Naive thymus-derived CD4-positive, alpha-beta T cell (primary cell): ENCODE measurements around the gene CABP7. TPM values are rescaled to one million over a fixed set of nuclear protein-coding genes. Genes with fewer than 3 reads are reported as not detected.

Source experiments
- ATAC-seq: fragments of 150-1000 bp; cut with Tn5 transposase; 2 replicates; pipeline ENCODE4 v1.10.0; 2021; ENCODE audit warnings: mild to moderate bottlenecking, moderate library complexity
- CTCF ChIA-PET: fragments of 350-600 bp; sonication (Branson Sonifier 250); formaldehyde crosslinking; loops from one replicate; lab custom pipeline; 2021; ENCODE audit warnings: antibody characterized with exemption; lab: Charles Lee
- POLR2A ChIA-PET: fragments of 350-600 bp; sonication (Branson Sonifier 250); formaldehyde crosslinking; loops from one replicate; lab custom pipeline; 2021; ENCODE audit warnings: antibody characterized with exemption, inconsistent platforms; lab: Charles Lee
- DNase-seq, 9 donors: peaks; one replicate each; pipeline versions ENCODE4 v3.0.0 to v3.0.0-alpha.2; 2020 to 2022; ENCODE audit warnings: mixed read lengths in 1 of 9
- H3K27ac ChIP-seq: one replicate; pipeline ENCODE4 v1.7.0; 2013; ENCODE audit warnings: mild to moderate bottlenecking, low read depth, low read length, moderate library complexity
- H3K27me3 ChIP-seq, 2 donors: one replicate each; pipeline ENCODE4 v1.7.0; 2013; ENCODE audit warnings: low read length in 2 of 2, mild to moderate bottlenecking in 2 of 2, moderate library complexity in 2 of 2; ENCODE audit not compliant: control insufficient read depth in 2 of 2, insufficient read depth in 2 of 2
- H3K36me3 ChIP-seq, 3 experiments: 1 replicate in 2 of 3; 2 replicates in 1 of 3; pipeline ENCODE4 v1.7.0; 2013; ENCODE audit warnings: low read length in 3 of 3, mild to moderate bottlenecking in 3 of 3, moderate library complexity in 1 of 3; ENCODE audit not compliant: insufficient read depth in 3 of 3, control insufficient read depth in 2 of 3
- H3K4me1 ChIP-seq, 2 donors: one replicate each; pipeline ENCODE4 v1.7.0; 2013; ENCODE audit warnings: low read length in 2 of 2, mild to moderate bottlenecking in 2 of 2, moderate library complexity in 1 of 2; ENCODE audit not compliant: control insufficient read depth in 2 of 2, insufficient read depth in 2 of 2
- H3K4me3 ChIP-seq: 2 replicates; pipeline ENCODE4 v1.7.0; 2013; ENCODE audit warnings: mild to moderate bottlenecking, low read length
- H3K9me3 ChIP-seq, 3 experiments: 1 replicate in 2 of 3; 2 replicates in 1 of 3; pipeline ENCODE4 v1.7.0; 2013; ENCODE audit warnings: low read length in 3 of 3; ENCODE audit not compliant: control insufficient read depth in 2 of 3
- H3K27ac Mint-ChIP-seq, 9 donors: one replicate each; pipeline ENCODE4 v1.8.0; 2020 to 2022; ENCODE audit warnings: mixed read lengths in 9 of 9, mild to moderate bottlenecking in 8 of 9, moderate library complexity in 5 of 9, inconsistent platforms in 2 of 9
- H3K27me3 Mint-ChIP-seq, 5 donors: one replicate each; pipeline ENCODE4 v1.8.0; 2021 to 2022; ENCODE audit warnings: mixed read lengths in 5 of 5, mild to moderate bottlenecking in 1 of 5
- H3K36me3 Mint-ChIP-seq, 5 donors: one replicate each; pipeline ENCODE4 v1.8.0; 2020 to 2022; ENCODE audit warnings: mixed read lengths in 5 of 5, mild to moderate bottlenecking in 3 of 5, inconsistent platforms in 1 of 5
- H3K4me1 Mint-ChIP-seq, 7 donors: one replicate each; pipeline ENCODE4 v1.8.0; 2020 to 2022; ENCODE audit warnings: mixed read lengths in 7 of 7, mild to moderate bottlenecking in 3 of 7, inconsistent platforms in 1 of 7
- H3K4me3 Mint-ChIP-seq, 10 donors: one replicate each; pipeline ENCODE4 v1.8.0; 2020 to 2022; ENCODE audit warnings: mild to moderate bottlenecking in 10 of 10, mixed read lengths in 10 of 10, moderate library complexity in 6 of 10, inconsistent platforms in 2 of 10
- H3K9me3 Mint-ChIP-seq, 11 donors: one replicate each; pipeline ENCODE4 v1.8.0; 2020 to 2022; ENCODE audit warnings: mixed read lengths in 11 of 11, mild to moderate bottlenecking in 4 of 11, inconsistent platforms in 1 of 11, moderate library complexity in 1 of 11
- intact Hi-C, 2 donors: fragments of 100-400 bp; cut with micrococcal nuclease; formaldehyde crosslinking; loops; one replicate each; pipeline ENCODE4 v1.15.1; 2023
- polyA plus RNA-seq, 2 donors: library from polyadenylated mRNA; unstranded; fragments of 300-500 nt; fragmentation: Illumina TruSeq; gene quantifications; one replicate each; pipeline ENCODE4 v1.2.3, GENCODE V29; 2021
- total RNA-seq, 6 experiments: library from RNA in 5 of 6; stranded (reverse) in 5 of 6; gene quantifications; 1 replicate in 5 of 6; 2 replicates in 1 of 6; pipeline ENCODE4 v1.2.3 and lab custom pipeline; 2021 to 2026

CABP7 gene
- total and polyA plus RNA-seq, 7 experiments from 2014 or later, result 0.07 to 0.42 (median 0.17) TPM; not detected in 3

- Histone ChIP-seq H3K9me3 (no peaks in the 10 kb centered on the region), H3K36me3 (peaks cover 0 to 18% (median 3%) of the 10 kb centered on the region in 3 experiments), H3K4me1 (peaks cover 16 to 17% of the 10 kb centered on the region in 2 donors), H3K27me3 (no peaks in the 10 kb centered on the region), H3K4me3 (peak within 1 kb of the TSS; percentile 84), H3K27ac (peak within 1 kb of the TSS; percentile 88)
- ChIA-PET POLR2A (interaction anchor here (0.6 to 1.9 kb wide), 4 partner anchors 8 to 398 kb away, joined by 3 to 9 read pairs (median 6); partner anchors contain the start of genes ASCC2 and THOC5), CTCF (interaction anchor here (0.7 to 1.0 kb wide), 2 partner anchors 23 to 238 kb away, joined by 3 to 4 read pairs; no protein-coding TSS in a partner anchor)
- Mint-ChIP-seq H3K9me3 (no peaks in the 10 kb centered on the region), H3K36me3 (peaks cover 3 to 16% (median 9%) of the 10 kb centered on the region in 5 donors), H3K4me1 (peaks cover 21 to 59% (median 39%) of the 10 kb centered on the region in 7 donors), H3K4me3 (peak within 1 kb of the TSS; percentile 95 to 100 (median 99)), H3K27ac (peak within 1 kb of the TSS; percentile 92 to 99 (median 97)), H3K27me3 (no peaks in the 10 kb centered on the region)
- ATAC-seq (peak; percentile 87), DNase-seq (peak; percentile 87 to 96 (median 93))
- intact Hi-C loops, result loop anchor here (1.0 to 10.0 kb wide), 19 partner anchors 71 to 1985 kb away; partner anchors contain the start of genes ASCC2 (in 2 of the 2), MTMR3 (in 2 of the 2), NF2 (in 2 of the 2) and AP1B1 (in 1 of the 2)
Observed at GRCh38 chr22:29767171-29768051, 47.6 kb downstream of the CABP7 start, which contains the start of gene UQCR10. UQCR10 (plus strand) TSS chr22:29767369; CDS start chr22:29767399, 30 bp downstream.

- ATAC-seq, result no peak
- H3K9me3 Mint-ChIP-seq, result no peaks in the 10 kb centered on the region
- H3K4me1 ChIP-seq, result peaks cover 16 to 17% of the 10 kb centered on the region in 2 donors
- intact Hi-C loops, result loop anchor here (5.0 to 10.0 kb wide), 6 partner anchors 353 to 1984 kb away; partner anchors contain the start of genes DEPDC5 (in 1 of the 2), EWSR1 (in 1 of the 2), PITPNB (in 1 of the 2) and PRR14L (in 1 of the 2)
- H3K36me3 Mint-ChIP-seq, result peaks cover 3 to 16% (median 9%) of the 10 kb centered on the region in 5 donors
- no peaks in the 10 kb centered on the region for H3K27me3 ChIP-seq
- no peaks in the 10 kb centered on the region for H3K27me3 Mint-ChIP-seq
- peak overlapping the region; percentile 88 for H3K27ac ChIP-seq
- H3K4me3 ChIP-seq, result peak overlapping the region; percentile 84
- peak overlapping the region; percentile 92 to 99 (median 97) for H3K27ac Mint-ChIP-seq
- H3K9me3 ChIP-seq, result no peaks in the 10 kb centered on the region
- ChIA-PET POLR2A (no interaction called here), CTCF (no interaction called here)
- H3K36me3 ChIP-seq, result peaks cover 0 to 18% (median 3%) of the 10 kb centered on the region in 3 experiments
- no peak for DNase-seq
- H3K4me1 Mint-ChIP-seq, result peaks cover 21 to 59% (median 39%) of the 10 kb centered on the region in 7 donors
- peak overlapping the region; percentile 95 to 100 (median 99) for H3K4me3 Mint-ChIP-seq
Observed at GRCh38 chr22:29768052-29768693, 48.4 kb downstream of the CABP7 start.

GRCh38 chr22:29769723-29770321, 50.0 kb downstream of the CABP7 start:
- H3K4me1 ChIP-seq, result peaks cover 16 to 17% of the 10 kb centered on the region in 2 donors
- no peak for DNase-seq
- peaks cover 0 to 18% (median 3%) of the 10 kb centered on the region in 3 experiments for H3K36me3 ChIP-seq
- CTCF ChIA-PET, result no interaction called here
- peak overlapping the region in 4 of 10 donors; percentile 6 to 97 (median 18) for H3K4me3 Mint-ChIP-seq
- no peak for ATAC-seq
- H3K4me3 ChIP-seq, result no peak overlapping the region
- peaks cover 21 to 52% (median 38%) of the 10 kb centered on the region in 7 donors for H3K4me1 Mint-ChIP-seq
- intact Hi-C loops, result loop anchor here (5.0 to 10.0 kb wide), 6 partner anchors 355 to 1982 kb away; partner anchors contain the start of genes DEPDC5 (in 1 of the 2), EWSR1 (in 1 of the 2), PITPNB (in 1 of the 2) and PRR14L (in 1 of the 2)
- POLR2A ChIA-PET, result interaction anchor here (1.1 kb wide), 1 partner anchor 10 kb away, joined by 3 read pairs; no protein-coding TSS in a partner anchor
- no peak overlapping the region for H3K27ac Mint-ChIP-seq
- no peaks in the 10 kb centered on the region for H3K9me3 Mint-ChIP-seq
- peaks cover 3 to 16% (median 9%) of the 10 kb centered on the region in 5 donors for H3K36me3 Mint-ChIP-seq
- no peaks in the 10 kb centered on the region for H3K27me3 Mint-ChIP-seq
- no peaks in the 10 kb centered on the region for H3K9me3 ChIP-seq
- no peaks in the 10 kb centered on the region for H3K27me3 ChIP-seq
- no peak overlapping the region for H3K27ac ChIP-seq

GRCh38 chr22:29772170-29772641, 52.4 kb downstream of the CABP7 start:
- Histone ChIP-seq H3K9me3 (no peaks in the 10 kb centered on the region), H3K27me3 (no peaks in the 10 kb centered on the region), H3K4me1 (peaks cover 9 to 11% of the 10 kb centered on the region in 2 donors), H3K27ac (no peak overlapping the region), H3K36me3 (peaks cover 0 to 18% (median 3%) of the 10 kb centered on the region in 3 experiments), H3K4me3 (no peak overlapping the region)
- ATAC-seq (no peak), DNase-seq (no peak)
- H3K36me3 Mint-ChIP-seq, result peaks cover 2 to 16% (median 9%) of the 10 kb centered on the region in 5 donors
- no peaks in the 10 kb centered on the region for H3K27me3 Mint-ChIP-seq
- ChIA-PET POLR2A (no interaction called here), CTCF (interaction anchor here (0.6 to 1.3 kb wide), 3 partner anchors 10 to 15 kb away, joined by 3 to 5 read pairs (median 4); no protein-coding TSS in a partner anchor)
- H3K4me3 Mint-ChIP-seq, result no peak overlapping the region
- intact Hi-C loops, result no loop called here
- H3K27ac Mint-ChIP-seq, result no peak overlapping the region
- peaks cover 12 to 29% (median 19%) of the 10 kb centered on the region in 7 donors for H3K4me1 Mint-ChIP-seq
- H3K9me3 Mint-ChIP-seq, result no peaks in the 10 kb centered on the region

- no peak overlapping the region for H3K27ac Mint-ChIP-seq
- CTCF ChIA-PET, result no interaction called here
- peaks cover 6% of the 10 kb centered on the region in 2 donors for H3K4me1 ChIP-seq
- H3K27ac ChIP-seq, result no peak overlapping the region
- H3K4me1 Mint-ChIP-seq, result peaks cover 5 to 20% (median 11%) of the 10 kb centered on the region in 7 donors
- DNase-seq (no peak), ATAC-seq (no peak)
- H3K9me3 Mint-ChIP-seq, result no peaks in the 10 kb centered on the region
- peak overlapping the region in 1 of 10 donors; percentile 29 for H3K4me3 Mint-ChIP-seq
- H3K9me3 ChIP-seq, result no peaks in the 10 kb centered on the region
- H3K36me3 Mint-ChIP-seq, result peaks cover 0 to 16% (median 9%) of the 10 kb centered on the region in 5 donors
- POLR2A ChIA-PET, result no interaction called here
- peaks cover 0 to 18% (median 3%) of the 10 kb centered on the region in 3 experiments for H3K36me3 ChIP-seq
- no peaks in the 10 kb centered on the region for H3K27me3 Mint-ChIP-seq
- no peak overlapping the region for H3K4me3 ChIP-seq
- H3K27me3 ChIP-seq, result no peaks in the 10 kb centered on the region
- intact Hi-C loops, result no loop called here
Observed at GRCh38 chr22:29773233-29773632, 53.4 kb downstream of the CABP7 start.
